Erythroblast (primary cell): ENCODE measurements around the gene ADARB1.

Experiments
- GATA1 ChIP-seq: IDR thresholded peaks from 2 replicates; pipeline ENCODE4 v1.6.1; 2011; ENCODE audit warnings: low read depth, mild to moderate bottlenecking, control low read depth, low read length, moderate library complexity
- POLR2A ChIP-seq: IDR thresholded peaks from 2 replicates; pipeline ENCODE4 v1.6.1; 2011; ENCODE audit warnings: mild to moderate bottlenecking, low read length

DNA sequence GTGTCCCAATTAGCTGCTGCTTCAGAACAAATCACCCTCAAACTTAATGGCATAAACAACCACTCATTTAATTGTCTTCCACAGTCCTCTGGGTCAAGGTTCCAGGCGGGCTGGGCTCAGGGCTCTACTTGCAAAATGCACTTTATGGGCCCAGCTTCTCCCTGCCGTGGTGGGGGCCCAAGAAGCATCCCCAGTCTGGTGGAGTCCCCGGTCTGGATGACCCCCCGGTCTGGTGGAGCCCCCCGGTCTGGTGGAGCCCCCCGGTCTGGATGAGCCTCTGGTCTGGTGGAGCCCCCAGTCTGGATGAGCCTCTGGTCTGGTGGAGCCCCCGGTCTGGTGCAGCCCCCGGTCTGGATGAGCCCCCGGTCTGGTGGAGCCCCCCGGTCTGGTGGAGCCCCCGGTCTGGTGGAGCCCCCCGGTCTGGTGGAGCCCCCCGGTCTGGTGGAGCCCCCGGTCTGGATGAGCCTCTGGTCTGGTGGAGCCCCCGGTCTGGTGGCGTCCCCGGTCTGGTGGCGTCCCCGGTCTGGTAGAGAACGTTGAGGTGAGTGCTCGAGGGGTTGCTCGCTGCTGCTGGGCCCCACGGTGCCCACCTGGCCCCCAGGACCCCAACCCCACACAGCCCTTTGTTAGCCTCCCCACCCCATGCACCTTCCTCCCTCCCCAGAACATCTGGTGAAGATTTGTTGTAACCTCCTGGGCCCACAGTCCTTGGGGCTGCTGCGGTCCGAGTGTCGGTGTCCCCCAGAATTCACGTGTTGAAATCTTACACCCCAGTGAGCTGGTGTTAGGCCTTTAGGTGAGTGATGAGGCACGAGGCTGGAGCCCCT is 179.5 kb downstream of the ADARB1 start:
- no peak for TF ChIP-seq POLR2A
- no peak for TF ChIP-seq GATA1
